Activated T-cell treated with anti-CD3 and anti-CD28 coated beads, Interleukin-2, amount 50 U/mL, for 4 hours (primary cell): ENCODE data around the gene PRKAG2. TPM values are rescaled to one million over a fixed set of nuclear protein-coding genes. Genes with fewer than 3 reads are reported as not detected.
"Not testable (repeated sequence)": the region's sequence is repeated elsewhere in the genome, so short reads cannot be mapped to it uniquely, and the experiment has no call there.

ENCODE experiments used
- ATAC-seq, 2 donors: fragments of 200-7000 bp; cut with Tn5 transposase; one replicate each; pipeline ENCODE4 v1.10.0; 2021
- DNase-seq: peaks from one replicate; pipeline ENCODE4 v3.0.0-alpha.2; 2020
- H3K27me3 Mint-ChIP-seq: one replicate; pipeline ENCODE4 v1.8.0; 2021; ENCODE audit warnings: low read depth, mixed read lengths
- H3K36me3 Mint-ChIP-seq: one replicate; pipeline ENCODE4 v1.8.0; 2022; ENCODE audit warnings: mixed read lengths; ENCODE audit not compliant: insufficient read depth
- H3K4me1 Mint-ChIP-seq: one replicate; pipeline ENCODE4 v1.8.0; 2021; ENCODE audit warnings: low read depth, mixed read lengths
- H3K4me3 Mint-ChIP-seq: one replicate; pipeline ENCODE4 v1.8.0; 2021; ENCODE audit warnings: mild to moderate bottlenecking, moderate library complexity, mixed read lengths
- H3K9me3 Mint-ChIP-seq: one replicate; pipeline ENCODE4 v1.8.0; 2021; ENCODE audit warnings: mixed read lengths
- total RNA-seq, 3 donors: library from RNA; stranded (reverse); gene quantifications; one replicate each; pipeline ENCODE4 v1.2.1, GENCODE V29; 2021

PRKAG2 gene
- total RNA-seq, 3 donors from 2014 or later, result 28.6 to 31.5 (median 29.3) TPM

- peak; percentile 64 for DNase-seq
- peak; percentile 93 to 97 for ATAC-seq
- Mint-ChIP-seq H3K9me3 (no peaks in the 10 kb centered on the region), H3K4me1 (peaks cover 9% of the 10 kb centered on the region), H3K27me3 (no peaks in the 10 kb centered on the region), H3K36me3 (peaks cover 13% of the 10 kb centered on the region), H3K4me3 (peak overlapping the region; percentile 74)
Measured at GRCh38 chr7:151782598-151783448, 94.1 kb downstream of the PRKAG2 start.

DNA sequence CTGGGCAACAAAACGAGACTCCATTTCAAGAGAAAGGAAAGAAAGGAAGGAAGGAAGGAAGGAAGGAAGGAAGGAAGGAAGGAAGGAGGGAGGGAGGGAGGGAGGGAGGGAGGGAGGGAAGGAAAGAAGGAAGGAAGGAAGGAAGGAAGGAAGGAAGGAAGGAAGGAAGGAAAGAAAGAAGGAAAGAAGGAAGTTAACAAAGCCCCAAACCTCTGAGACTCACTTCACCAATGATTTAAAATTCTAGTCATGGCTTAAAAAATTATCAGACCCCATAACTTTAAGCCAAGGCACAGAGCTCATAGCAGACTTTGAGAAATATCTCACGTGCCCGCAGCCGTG lies 94.7 kb downstream of the PRKAG2 start:
- H3K27me3 Mint-ChIP-seq, H3K4me1 Mint-ChIP-seq, ATAC-seq, DNase-seq, H3K9me3 Mint-ChIP-seq: not testable (repeated sequence)
- Mint-ChIP-seq H3K4me3 (peak overlapping the region; percentile 74), H3K36me3 (peaks cover 13% of the 10 kb centered on the region)

DNA sequence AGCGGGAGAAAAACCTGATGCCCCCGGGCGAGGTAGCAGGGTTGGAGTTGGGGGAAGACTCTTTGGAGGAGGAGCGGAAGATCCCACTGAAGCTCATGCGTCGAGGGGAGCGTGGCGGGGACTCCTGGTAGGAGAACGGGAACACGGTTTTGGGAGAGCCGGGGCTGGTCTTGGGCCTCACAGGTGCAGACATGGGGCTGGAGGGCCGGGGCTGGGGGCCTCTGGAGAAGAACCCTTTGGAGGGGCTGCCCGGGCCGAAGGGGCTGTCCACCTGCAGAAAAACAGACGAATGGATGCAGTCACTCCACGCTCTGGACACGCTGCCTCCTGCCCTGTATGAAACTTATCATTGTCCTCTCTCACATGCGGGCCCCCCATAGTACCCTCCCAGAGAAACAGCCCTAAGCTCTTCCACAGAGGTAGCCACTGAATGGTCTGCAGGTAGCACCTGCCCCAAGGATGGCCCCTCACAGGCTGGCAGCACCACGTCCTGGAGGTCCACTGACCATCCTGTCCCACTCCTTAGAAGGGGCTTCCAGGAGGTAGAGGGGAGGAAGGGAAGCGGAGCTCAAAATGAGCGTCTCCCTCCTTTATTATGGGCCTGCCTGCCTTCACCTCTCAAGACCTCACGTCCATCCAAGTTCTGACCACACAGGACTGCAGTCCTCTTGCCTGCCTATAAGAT lies 95.6 kb downstream of the PRKAG2 start:
- no peaks in the 10 kb centered on the region for H3K9me3 Mint-ChIP-seq
- no peak overlapping the region for H3K4me3 Mint-ChIP-seq
- no peak for ATAC-seq
- no peak for DNase-seq
- H3K36me3 Mint-ChIP-seq, result peaks cover 13% of the 10 kb centered on the region
- H3K4me1 Mint-ChIP-seq, result peaks cover 7% of the 10 kb centered on the region
- H3K27me3 Mint-ChIP-seq, result no peaks in the 10 kb centered on the region

DNA sequence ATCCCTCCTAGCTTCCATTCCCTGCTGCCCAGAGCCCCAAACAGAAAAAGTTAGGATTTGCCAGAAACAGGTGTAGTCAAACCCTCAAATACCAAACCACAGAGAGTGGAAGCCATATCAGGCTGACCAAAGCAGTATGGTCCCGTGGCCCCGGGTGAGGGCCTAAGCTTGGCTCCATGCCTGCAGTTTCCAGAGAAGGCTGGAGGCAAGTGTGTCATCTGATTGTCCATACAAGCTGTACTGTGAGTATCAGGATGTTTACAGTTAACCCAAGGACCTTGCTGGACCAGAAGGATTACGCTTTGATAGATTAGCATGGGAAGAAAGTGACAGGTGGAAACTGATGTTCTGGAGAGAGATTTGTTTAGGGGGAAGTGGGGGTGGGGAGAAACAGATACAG lies 96.3 kb downstream of the PRKAG2 start:
- H3K4me1 Mint-ChIP-seq, result peaks cover 7% of the 10 kb centered on the region
- DNase-seq, result no peak
- no peak for ATAC-seq
- H3K36me3 Mint-ChIP-seq, result peaks cover 13% of the 10 kb centered on the region
- H3K27me3 Mint-ChIP-seq, result no peaks in the 10 kb centered on the region
- no peak overlapping the region for H3K4me3 Mint-ChIP-seq
- H3K9me3 Mint-ChIP-seq, result no peaks in the 10 kb centered on the region

- DNase-seq (no peak), ATAC-seq (no peak)
- no peak overlapping the region for H3K4me3 Mint-ChIP-seq
- peaks cover 13% of the 10 kb centered on the region for H3K36me3 Mint-ChIP-seq
- H3K27me3 Mint-ChIP-seq, result no peaks in the 10 kb centered on the region
- peaks cover 7% of the 10 kb centered on the region for H3K4me1 Mint-ChIP-seq
- no peaks in the 10 kb centered on the region for H3K9me3 Mint-ChIP-seq
Measured at GRCh38 chr7:151779678-151780077, 97.2 kb downstream of the PRKAG2 start.

DNA sequence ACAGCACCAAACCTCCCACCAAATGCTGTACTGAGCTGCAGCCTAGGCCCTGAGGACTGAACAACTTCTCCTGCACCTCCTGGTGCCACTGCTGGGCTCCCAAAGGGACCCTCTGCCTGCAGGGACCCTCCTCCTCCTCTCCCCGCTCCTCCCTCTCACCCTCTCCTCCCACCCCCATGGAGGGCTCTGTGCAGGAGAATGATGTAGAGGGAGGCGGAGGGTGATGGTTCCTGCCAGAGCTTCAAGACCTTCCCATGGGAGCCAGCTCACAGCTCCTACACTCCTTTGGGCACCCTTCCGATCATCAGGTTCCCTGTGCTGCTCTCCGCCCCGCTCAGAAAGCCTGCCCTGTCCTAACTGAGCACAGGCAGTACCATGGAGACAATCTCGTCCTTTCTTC lies 97.7 kb downstream of the PRKAG2 start:
- ATAC-seq, result no peak
- Mint-ChIP-seq H3K4me1 (peaks cover 7% of the 10 kb centered on the region), H3K4me3 (no peak overlapping the region), H3K27me3 (no peaks in the 10 kb centered on the region), H3K9me3 (no peaks in the 10 kb centered on the region), H3K36me3 (peaks cover 13% of the 10 kb centered on the region)
- DNase-seq, result no peak

GRCh38 chr7:151777908-151778670 lies 98.8 kb downstream of the PRKAG2 start:
- Mint-ChIP-seq H3K4me1 (peaks cover 4% of the 10 kb centered on the region), H3K4me3 (no peak overlapping the region), H3K36me3 (peaks cover 13% of the 10 kb centered on the region), H3K9me3 (no peaks in the 10 kb centered on the region), H3K27me3 (no peaks in the 10 kb centered on the region)
- DNase-seq, result no peak
- no peak for ATAC-seq

GRCh38 chr7:151777495-151777880 lies 99.4 kb downstream of the PRKAG2 start:
- no peak for DNase-seq
- no peaks in the 10 kb centered on the region for H3K27me3 Mint-ChIP-seq
- no peak for ATAC-seq
- H3K4me1 Mint-ChIP-seq, result peaks cover under 1% of the 10 kb centered on the region
- H3K9me3 Mint-ChIP-seq, result no peaks in the 10 kb centered on the region
- H3K36me3 Mint-ChIP-seq, result peaks cover 13% of the 10 kb centered on the region
- no peak overlapping the region for H3K4me3 Mint-ChIP-seq

- ATAC-seq (no peak), DNase-seq (no peak)
- Mint-ChIP-seq H3K9me3 (no peaks in the 10 kb centered on the region), H3K4me1 (no peaks in the 10 kb centered on the region), H3K36me3 (peaks cover 13% of the 10 kb centered on the region), H3K27me3 (no peaks in the 10 kb centered on the region), H3K4me3 (no peak overlapping the region)
Measured at GRCh38 chr7:151776876-151777494, 99.9 kb downstream of the PRKAG2 start.

DNA sequence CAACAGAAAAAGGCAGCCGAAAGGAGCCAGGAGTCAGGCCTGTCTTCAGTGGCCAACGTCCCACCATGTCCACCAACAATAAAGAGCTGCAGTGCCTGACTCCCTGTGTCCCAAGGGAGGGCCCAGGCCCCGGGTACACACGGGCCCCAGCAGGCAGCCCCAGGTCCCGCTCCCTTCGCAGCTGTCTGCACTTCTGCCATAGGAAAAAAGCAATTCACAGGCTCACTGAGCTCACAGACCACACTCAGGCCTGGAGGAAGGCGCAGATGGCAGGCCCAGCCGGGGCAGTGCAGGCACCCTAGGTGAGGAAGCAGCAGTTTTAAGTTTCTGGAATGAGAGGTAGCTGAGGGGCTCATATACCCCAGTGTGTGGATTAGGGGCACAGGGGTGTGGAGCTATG lies 100.5 kb downstream of the PRKAG2 start:
- Mint-ChIP-seq H3K4me3 (no peak overlapping the region), H3K4me1 (peaks cover 3% of the 10 kb centered on the region), H3K27me3 (no peaks in the 10 kb centered on the region), H3K36me3 (peaks cover 13% of the 10 kb centered on the region), H3K9me3 (no peaks in the 10 kb centered on the region)
- ATAC-seq (no peak), DNase-seq (no peak)

GRCh38 chr7:151775547-151776443 lies 101.1 kb downstream of the PRKAG2 start:
- H3K27me3 Mint-ChIP-seq, result no peaks in the 10 kb centered on the region
- H3K9me3 Mint-ChIP-seq, result no peaks in the 10 kb centered on the region
- ATAC-seq (no peak), DNase-seq (no peak)
- H3K36me3 Mint-ChIP-seq, result peaks cover 11% of the 10 kb centered on the region
- no peak overlapping the region for H3K4me3 Mint-ChIP-seq
- peaks cover 7% of the 10 kb centered on the region for H3K4me1 Mint-ChIP-seq

GRCh38 chr7:151774951-151775350 lies 102.0 kb downstream of the PRKAG2 start:
- DNase-seq, result no peak
- no peaks in the 10 kb centered on the region for H3K27me3 Mint-ChIP-seq
- H3K9me3 Mint-ChIP-seq, result no peaks in the 10 kb centered on the region
- peaks cover 7% of the 10 kb centered on the region for H3K36me3 Mint-ChIP-seq
- H3K4me3 Mint-ChIP-seq, result no peak overlapping the region
- ATAC-seq, result no peak
- H3K4me1 Mint-ChIP-seq, result peaks cover 15% of the 10 kb centered on the region

DNA sequence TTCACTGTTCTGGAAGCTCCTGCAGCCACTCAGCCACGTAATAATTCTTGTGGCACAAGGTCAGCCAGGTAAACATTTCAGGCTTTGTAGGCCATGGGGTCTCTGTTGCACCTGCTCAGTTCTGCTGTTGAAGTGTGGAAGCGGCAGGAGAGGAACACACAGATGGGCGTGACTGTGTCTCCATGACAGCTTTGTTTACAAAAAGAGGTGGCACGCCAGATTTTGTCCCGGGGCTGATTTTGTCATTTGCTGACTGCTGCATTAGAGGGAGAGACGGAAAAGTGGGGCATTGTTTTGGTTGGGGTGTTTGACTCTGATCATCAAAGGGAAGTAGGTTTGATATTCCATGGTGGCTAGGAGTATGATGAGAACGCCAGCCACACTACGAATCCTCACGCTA lies 103.1 kb downstream of the PRKAG2 start:
- no peak for ATAC-seq
- H3K36me3 Mint-ChIP-seq, result peaks cover 3% of the 10 kb centered on the region

More for the DNA sequence above, 103.1 kb downstream of the PRKAG2 start:
- peaks cover 27% of the 10 kb centered on the region for H3K4me1 Mint-ChIP-seq
- H3K4me3 Mint-ChIP-seq, result no peak overlapping the region
- no peaks in the 10 kb centered on the region for H3K27me3 Mint-ChIP-seq
- DNase-seq, result no peak
- H3K9me3 Mint-ChIP-seq, result no peaks in the 10 kb centered on the region
